Mammary epithelial cell (primary cell): ENCODE results near the gene KLRB1.
"Not testable (repeated sequence)": the region's sequence is repeated elsewhere in the genome, so short reads cannot be mapped to it uniquely, and the experiment has no call there.

Experiments used
- CTCF ChIP-seq, 2 donors: IDR thresholded peaks in 1 of 2; conservative IDR thresholded peaks in 1 of 2; 2 replicates each; pipeline ENCODE4 v1.5.1; 2011 to 2012; ENCODE audit warnings: inconsistent platforms in 2 of 2, low read length in 2 of 2, mild to moderate bottlenecking in 2 of 2, control low read depth in 1 of 2, low read depth in 1 of 2; ENCODE audit not compliant: insufficient read depth in 1 of 2; ENCODE audit errors: extremely low read depth in 1 of 2
- EZH2 ChIP-seq: IDR thresholded peaks from 2 replicates; pipeline ENCODE4 v1.6.1; 2012; ENCODE audit warnings: low read length, inconsistent platforms, borderline replicate concordance

GRCh38 chr12:9562841-9563453 lies 44.8 kb downstream of the KLRB1 start:
- not testable (repeated sequence) for TF ChIP-seq CTCF (conservative IDR thresholded peaks at IDR 0.05 in 1 of 2, IDR thresholded peaks at IDR 0.05 in 1 of 2; ENCODE audit: extremely low read depth in 1 of 2, insufficient read depth in 1 of 2, low read depth in 1 of 2, low read length in 2 of 2); EZH2
